ENCODE data around the gene PABPN1. TPM values are rescaled to one million over a fixed set of nuclear protein-coding genes. Genes with fewer than 3 reads are reported as not detected.
"Not testable (repeated sequence)": the region's sequence is repeated elsewhere in the genome, so short reads cannot be mapped to it uniquely, and the experiment has no call there.

Gene PABPN1
- total RNA-seq, 6 experiments from 2014 or later, result 128 to 147 (median 137) TPM

- peaks cover 40% of the 10 kb centered on the region for H3K36me3 Mint-ChIP-seq (ENCODE audit: low read depth)
- DNase-seq, result no peak
- peak overlapping the region; percentile 96 for H3K27ac Mint-ChIP-seq
Observed at GRCh38 chr14:23322568-23323517, 1.6 kb downstream of the PABPN1 start.

GRCh38 chr14:23323838-23324454 lies 2.7 kb downstream of the PABPN1 start:
- no peak for TF ChIP-seq CTCF (IDR thresholded peaks at IDR 0.05)
- no peaks in the 10 kb centered on the region for H3K9me3 Mint-ChIP-seq
- DNase-seq, result no peak
- no peak overlapping the region for H3K4me3 Mint-ChIP-seq
- no peak overlapping the region for H3K27ac Mint-ChIP-seq
- peaks cover 30% of the 10 kb centered on the region for H3K4me1 Mint-ChIP-seq (ENCODE audit: low read depth)
- H3K27me3 Mint-ChIP-seq (ENCODE audit: insufficient read depth), result peaks cover 4% of the 10 kb centered on the region
- H3K36me3 Mint-ChIP-seq (ENCODE audit: low read depth), result peaks cover 40% of the 10 kb centered on the region

More at GRCh38 chr14:23322568-23323517, 1.6 kb downstream of the PABPN1 start:
- no peaks in the 10 kb centered on the region for H3K9me3 Mint-ChIP-seq
- no peak for TF ChIP-seq CTCF (IDR thresholded peaks at IDR 0.05)
- peak overlapping the region; percentile 92 for H3K4me3 Mint-ChIP-seq
- H3K27me3 Mint-ChIP-seq (ENCODE audit: insufficient read depth), result peaks cover 4% of the 10 kb centered on the region
- H3K4me1 Mint-ChIP-seq (ENCODE audit: low read depth), result peaks cover 30% of the 10 kb centered on the region

- Mint-ChIP-seq H3K27me3 (ENCODE audit: insufficient read depth) (peaks cover 4% of the 10 kb centered on the region), H3K4me3 (no peak overlapping the region), H3K27ac (no peak overlapping the region), H3K9me3 (no peaks in the 10 kb centered on the region), H3K4me1 (ENCODE audit: low read depth) (peaks cover 28% of the 10 kb centered on the region), H3K36me3 (ENCODE audit: low read depth) (peaks cover 39% of the 10 kb centered on the region)
- no peak for TF ChIP-seq CTCF (IDR thresholded peaks at IDR 0.05)
- DNase-seq, result no peak
Observed at GRCh38 chr14:23324455-23324846, 3.2 kb downstream of the PABPN1 start.

GRCh38 chr14:23324993-23325392 lies 3.7 kb downstream of the PABPN1 start:
- peaks cover 33% of the 10 kb centered on the region for H3K36me3 Mint-ChIP-seq (ENCODE audit: low read depth)
- H3K4me1 Mint-ChIP-seq (ENCODE audit: low read depth), result peaks cover 23% of the 10 kb centered on the region
- peaks cover 5% of the 10 kb centered on the region for H3K27me3 Mint-ChIP-seq (ENCODE audit: insufficient read depth)
- no peak overlapping the region for H3K4me3 Mint-ChIP-seq
- DNase-seq, result no peak
- H3K9me3 Mint-ChIP-seq, result no peaks in the 10 kb centered on the region
- TF ChIP-seq CTCF (IDR thresholded peaks at IDR 0.05), result no peak
- no peak overlapping the region for H3K27ac Mint-ChIP-seq

DNA sequence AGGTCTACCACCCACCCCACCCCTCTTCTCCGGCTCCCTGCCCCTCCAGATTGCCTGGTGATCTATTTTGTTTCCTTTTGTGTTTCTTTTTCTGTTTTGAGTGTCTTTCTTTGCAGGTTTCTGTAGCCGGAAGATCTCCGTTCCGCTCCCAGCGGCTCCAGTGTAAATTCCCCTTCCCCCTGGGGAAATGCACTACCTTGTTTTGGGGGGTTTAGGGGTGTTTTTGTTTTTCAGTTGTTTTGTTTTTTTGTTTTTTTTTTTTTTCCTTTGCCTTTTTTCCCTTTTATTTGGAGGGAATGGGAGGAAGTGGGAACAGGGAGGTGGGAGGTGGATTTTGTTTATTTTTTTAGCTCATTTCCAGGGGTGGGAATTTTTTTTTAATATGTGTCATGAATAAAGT lies 4.5 kb downstream of the PABPN1 start:
- H3K4me3 Mint-ChIP-seq; H3K9me3 Mint-ChIP-seq; DNase-seq; H3K27ac Mint-ChIP-seq; H3K27me3 Mint-ChIP-seq (ENCODE audit: insufficient read depth): not testable (repeated sequence)
- Mint-ChIP-seq H3K36me3 (ENCODE audit: low read depth) (peaks cover 26% of the 10 kb centered on the region), H3K4me1 (ENCODE audit: low read depth) (peaks cover 15% of the 10 kb centered on the region)
